ENCODE results near the gene SLC26A2.
"Not testable (repeated sequence)": the region's sequence is repeated elsewhere in the genome, so short reads cannot be mapped to it uniquely, and the experiment has no call there.

DNA sequence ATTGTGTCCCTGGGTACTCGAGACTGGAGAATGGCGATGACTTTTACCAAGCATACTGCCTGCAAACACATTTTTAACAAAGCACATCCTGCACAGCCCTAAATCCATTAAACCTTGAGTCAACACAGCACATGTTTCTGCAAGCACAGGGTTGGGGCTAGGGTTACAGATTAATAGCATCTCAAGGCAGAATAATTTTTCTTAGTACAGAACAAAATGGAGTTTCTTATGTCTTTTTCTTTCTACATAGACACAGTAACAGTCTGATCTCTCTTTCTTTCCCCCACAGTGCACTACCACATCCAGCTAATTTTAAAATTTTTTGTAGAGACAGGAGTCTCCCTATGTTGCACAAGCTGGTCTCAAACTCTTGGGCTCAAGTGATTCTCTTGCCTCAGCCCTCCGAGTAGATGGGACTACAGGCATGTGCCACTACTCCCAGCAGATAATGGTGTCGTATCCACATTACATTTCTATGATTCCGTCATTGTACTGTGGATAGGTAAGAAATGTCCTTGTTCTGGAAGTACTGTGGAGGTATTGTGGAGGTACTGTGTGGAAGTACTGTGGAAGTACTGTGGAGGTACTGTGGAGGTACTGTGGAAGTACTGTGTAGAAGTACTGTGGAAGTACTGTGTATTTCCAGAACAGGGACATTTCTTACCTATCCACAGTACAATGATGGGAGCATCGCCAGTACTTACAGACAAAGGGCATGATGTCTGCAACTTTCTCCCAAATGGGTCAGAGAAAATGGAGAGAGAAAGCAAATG lies 17.2 kb upstream of the SLC26A2 start:
- not testable (repeated sequence) for TF ChIP-seq EZH2 (IDR thresholded peaks at IDR 0.05; ENCODE audit: insufficient read depth, poor library complexity, severe bottlenecking); EZH2phosphoT487 (IDR thresholded peaks at IDR 0.05; ENCODE audit: insufficient read depth, low read depth)

Measured in GM23248 (cell line).